ENCODE results near the gene MBLAC2.

MBLAC2 gene

DNA sequence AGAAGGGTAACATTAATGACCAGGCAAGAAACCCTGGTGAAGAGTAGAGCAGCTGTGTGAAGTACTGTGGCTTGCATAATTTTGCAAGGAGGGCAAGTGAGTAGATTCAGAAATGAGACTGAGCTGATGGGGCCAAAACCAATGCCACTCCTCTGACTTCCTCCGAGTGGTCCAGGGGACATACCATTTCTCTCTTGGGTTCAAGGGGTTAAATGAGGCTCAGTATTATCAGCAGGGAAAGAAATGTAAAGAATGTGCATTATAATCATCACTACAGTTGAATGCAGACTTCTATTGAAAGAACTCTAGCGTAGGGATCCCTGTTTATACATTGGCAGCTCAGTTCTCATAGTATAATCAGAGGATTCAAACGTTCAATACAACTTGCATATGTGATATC, 10.0 kb upstream of the MBLAC2 start:
- no peak overlapping the region for H3K4me3 ChIP-seq (ENCODE audit: low read depth, low read length)
- H3K27me3 ChIP-seq (ENCODE audit: control insufficient read depth, insufficient read depth, low read length) = no peaks in the 10 kb centered on the region
- H3K9me3 ChIP-seq (ENCODE audit: control insufficient read depth, insufficient read depth, low read depth, low read length) = no peaks in the 10 kb centered on the region
- peaks cover 42% of the 10 kb centered on the region for H3K36me3 ChIP-seq (ENCODE audit: control insufficient read depth, insufficient read depth, low read length)
- H3K9ac ChIP-seq (ENCODE audit: low read length) = no peak overlapping the region
- H3K4me1 ChIP-seq (ENCODE audit: control insufficient read depth, insufficient read depth, low read length) = peaks cover 8% of the 10 kb centered on the region; the same call in 1 of the 2 replicates
- no peak overlapping the region for H3K27ac ChIP-seq (ENCODE audit: low read depth, low read length)

DNA sequence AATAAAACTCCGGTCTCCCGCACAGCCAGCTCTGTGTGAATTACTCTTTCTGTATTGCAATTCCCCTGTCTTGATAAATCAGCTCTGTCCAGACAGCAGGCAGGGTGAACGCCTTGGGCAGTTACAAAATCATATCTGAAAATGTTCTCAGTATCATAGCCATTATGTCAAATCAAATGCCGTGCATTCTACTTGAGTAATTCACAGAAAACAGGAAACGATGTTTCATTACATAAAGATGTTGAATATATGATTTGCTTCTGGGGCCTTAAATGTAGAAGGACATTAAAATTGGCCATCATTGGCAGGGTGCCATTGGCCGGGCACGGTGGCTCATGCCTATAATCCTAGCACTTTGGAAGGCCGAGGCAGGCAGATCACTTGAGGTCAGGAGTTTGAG, 8.6 kb upstream of the MBLAC2 start:
- Histone ChIP-seq H3K4me3 (ENCODE audit: low read depth, low read length) (no peak overlapping the region), H3K27me3 (ENCODE audit: control insufficient read depth, insufficient read depth, low read length) (no peaks in the 10 kb centered on the region), H3K27ac (ENCODE audit: low read depth, low read length) (no peak overlapping the region), H3K9ac (ENCODE audit: low read length) (no peak overlapping the region), H3K9me3 (ENCODE audit: control insufficient read depth, insufficient read depth, low read depth, low read length) (no peaks in the 10 kb centered on the region), H3K4me1 (ENCODE audit: control insufficient read depth, insufficient read depth, low read length) (peaks cover 8% of the 10 kb centered on the region; the same call in 1 of the 2 replicates), H3K36me3 (ENCODE audit: control insufficient read depth, insufficient read depth, low read length) (peaks cover 38% of the 10 kb centered on the region)

DNA sequence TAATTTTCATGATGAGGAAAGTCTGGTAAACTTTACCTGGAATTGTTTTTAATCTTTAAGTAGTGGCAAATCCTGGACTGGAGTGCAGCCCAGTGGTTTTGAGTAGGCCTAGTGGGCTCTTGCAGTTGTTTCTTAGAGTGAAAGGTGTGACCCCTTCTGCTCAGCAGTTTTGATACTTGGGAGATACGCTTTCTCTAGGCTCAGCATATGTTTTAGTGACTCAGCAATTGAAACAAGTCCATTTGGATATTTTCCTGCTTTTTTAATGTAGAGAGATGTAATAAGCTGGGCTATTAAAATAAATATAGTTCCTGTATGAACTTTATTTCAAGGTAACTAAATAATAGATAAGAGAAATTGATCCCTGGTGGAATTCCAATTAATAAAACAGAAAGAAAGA, 6.1 kb upstream of the MBLAC2 start:
- Histone ChIP-seq H3K9me3 (ENCODE audit: control insufficient read depth, insufficient read depth, low read depth, low read length) (no peaks in the 10 kb centered on the region), H3K4me3 (ENCODE audit: low read depth, low read length) (no peak overlapping the region), H3K36me3 (ENCODE audit: control insufficient read depth, insufficient read depth, low read length) (peaks cover 22% of the 10 kb centered on the region), H3K27me3 (ENCODE audit: control insufficient read depth, insufficient read depth, low read length) (no peaks in the 10 kb centered on the region), H3K27ac (ENCODE audit: low read depth, low read length) (0 out of 2 replicates have a peak overlapping the region, but pooled peaks have one; percentile 24), H3K9ac (ENCODE audit: low read length) (no peak overlapping the region), H3K4me1 (ENCODE audit: control insufficient read depth, insufficient read depth, low read length) (peaks cover 31% of the 10 kb centered on the region)

DNA sequence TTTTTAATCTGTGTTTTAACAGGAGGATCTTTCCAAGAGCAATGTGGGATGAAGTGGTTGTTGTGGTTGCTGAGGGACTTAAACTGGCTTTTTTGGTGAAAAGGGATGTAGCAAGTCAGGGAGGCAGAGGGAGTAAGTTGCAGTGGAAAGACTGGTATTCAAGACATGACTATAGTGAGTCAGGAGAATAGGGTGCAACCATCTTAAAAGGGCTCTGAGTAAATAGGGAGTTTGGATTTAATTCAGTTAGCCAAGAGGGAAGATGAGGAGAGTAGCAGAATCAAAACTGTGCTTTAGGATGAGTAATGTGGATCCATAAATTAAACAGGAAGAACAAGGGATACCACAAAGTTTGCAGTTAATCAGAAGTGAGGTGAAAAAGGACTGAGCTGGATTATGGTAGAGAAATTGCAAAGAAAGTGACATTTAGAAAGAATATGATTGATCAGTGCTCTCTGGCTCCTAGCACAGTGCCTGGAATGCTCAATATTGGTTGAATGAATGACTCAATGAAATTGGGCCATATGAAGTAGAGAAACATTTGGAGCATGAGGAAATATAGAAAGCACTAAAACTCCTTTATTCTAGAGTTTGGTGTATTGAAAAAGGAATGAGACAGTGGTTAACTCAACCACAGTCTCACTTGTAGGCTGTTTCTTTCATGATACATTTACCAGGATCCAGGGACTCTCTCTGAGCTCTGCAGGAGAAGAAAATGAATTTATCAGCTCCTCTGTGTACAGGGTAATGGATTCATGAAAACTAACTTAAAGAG, 5.2 kb upstream of the MBLAC2 start:
- peaks cover 13% of the 10 kb centered on the region; the same call in 1 of the 2 replicates for H3K36me3 ChIP-seq (ENCODE audit: control insufficient read depth, insufficient read depth, low read length)
- no peak overlapping the region for H3K9ac ChIP-seq (ENCODE audit: low read length)
- H3K27ac ChIP-seq (ENCODE audit: low read depth, low read length) = 0 out of 2 replicates have a peak overlapping the region, but pooled peaks have one; percentile 24
- peaks cover 30% of the 10 kb centered on the region for H3K4me1 ChIP-seq (ENCODE audit: control insufficient read depth, insufficient read depth, low read length)
- H3K4me3 ChIP-seq (ENCODE audit: low read depth, low read length) = no peak overlapping the region
- H3K27me3 ChIP-seq (ENCODE audit: control insufficient read depth, insufficient read depth, low read length) = no peaks in the 10 kb centered on the region
- H3K9me3 ChIP-seq (ENCODE audit: control insufficient read depth, insufficient read depth, low read depth, low read length) = no peaks in the 10 kb centered on the region

DNA sequence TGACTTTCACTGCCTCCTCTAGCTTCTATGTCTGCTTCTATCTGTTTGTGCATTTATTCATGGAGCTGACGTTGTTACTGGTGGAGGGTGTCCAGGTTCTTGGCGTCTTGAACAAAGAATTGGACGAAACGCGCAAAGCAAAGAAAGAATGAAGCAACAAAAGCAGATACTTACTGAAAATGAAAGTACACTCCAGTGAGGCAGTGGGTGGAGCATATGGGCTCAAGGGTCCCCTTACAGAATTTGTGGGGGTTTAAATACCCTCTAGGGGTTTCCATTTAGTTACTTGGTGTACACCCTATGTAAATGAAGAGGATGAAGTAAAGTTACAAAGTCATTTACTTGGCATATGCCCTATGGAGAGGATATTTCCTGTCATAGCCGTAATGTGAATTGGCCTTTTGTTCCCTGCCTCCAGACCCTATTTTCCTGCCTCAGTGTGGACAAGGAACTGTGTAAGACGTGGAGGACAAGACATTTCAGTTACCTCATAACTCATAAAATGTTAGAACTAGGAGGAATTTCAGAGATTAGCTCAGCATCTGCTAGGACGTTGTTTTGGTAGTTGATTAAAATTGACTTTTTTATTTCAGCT, 3.1 kb upstream of the MBLAC2 start:
- no peaks in the 10 kb centered on the region for H3K27me3 ChIP-seq (ENCODE audit: control insufficient read depth, insufficient read depth, low read length)
- no peak overlapping the region for H3K27ac ChIP-seq (ENCODE audit: low read depth, low read length)
- peak overlapping the region; percentile 96 for H3K4me3 ChIP-seq (ENCODE audit: low read depth, low read length)
- no peak overlapping the region for H3K9ac ChIP-seq (ENCODE audit: low read length)
- H3K9me3 ChIP-seq (ENCODE audit: control insufficient read depth, insufficient read depth, low read depth, low read length) = no peaks in the 10 kb centered on the region
- H3K36me3 ChIP-seq (ENCODE audit: control insufficient read depth, insufficient read depth, low read length) = peaks cover 2% of the 10 kb centered on the region; the same call in 1 of the 2 replicates
- peaks cover 23% of the 10 kb centered on the region for H3K4me1 ChIP-seq (ENCODE audit: control insufficient read depth, insufficient read depth, low read length)

DNA sequence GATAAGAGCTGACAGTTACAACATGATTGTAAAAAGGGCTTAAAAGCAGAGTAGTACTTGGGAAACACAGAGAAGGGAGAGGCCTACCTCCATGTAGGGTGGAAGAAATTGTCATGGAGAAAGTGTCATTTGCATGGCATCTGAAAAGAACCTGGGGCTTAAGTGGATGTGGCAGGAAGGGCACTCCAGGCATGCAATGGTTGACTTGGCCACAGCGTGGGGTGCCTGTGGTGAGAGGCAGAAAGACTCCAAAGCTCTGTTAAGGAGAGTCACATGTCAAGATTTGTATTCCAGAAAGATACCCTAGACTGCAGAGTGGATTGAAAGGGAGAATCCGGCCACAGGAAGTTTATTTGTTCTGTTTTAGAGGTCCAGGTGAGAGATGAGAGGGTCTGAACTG, 2.5 kb upstream of the MBLAC2 start:
- Histone ChIP-seq H3K27me3 (ENCODE audit: control insufficient read depth, insufficient read depth, low read length) (no peaks in the 10 kb centered on the region), H3K4me1 (ENCODE audit: control insufficient read depth, insufficient read depth, low read length) (peaks cover 23% of the 10 kb centered on the region), H3K9ac (ENCODE audit: low read length) (no peak overlapping the region), H3K36me3 (ENCODE audit: control insufficient read depth, insufficient read depth, low read length) (peaks cover 2% of the 10 kb centered on the region; the same call in 1 of the 2 replicates), H3K9me3 (ENCODE audit: control insufficient read depth, insufficient read depth, low read depth, low read length) (no peaks in the 10 kb centered on the region), H3K27ac (ENCODE audit: low read depth, low read length) (no peak overlapping the region), H3K4me3 (ENCODE audit: low read depth, low read length) (peak overlapping the region; percentile 96)

DNA sequence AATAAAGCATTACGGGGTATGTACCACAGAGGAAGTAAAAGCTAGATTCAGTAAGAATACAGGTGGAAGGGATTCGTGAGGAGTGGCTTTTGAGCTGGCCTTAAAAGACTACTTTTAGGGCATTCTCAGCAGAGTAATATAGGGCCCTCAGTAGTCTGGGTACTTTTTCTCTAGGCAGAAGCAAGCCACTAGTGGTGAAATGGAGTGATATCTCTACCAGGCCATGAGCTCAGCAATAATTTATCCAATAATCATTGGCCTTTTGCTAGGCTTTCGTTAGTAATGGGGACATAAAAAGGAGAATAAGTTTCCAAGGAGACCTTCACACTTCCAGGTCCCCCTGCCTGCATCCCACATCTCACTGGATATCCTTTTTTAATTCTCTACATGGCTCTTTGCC, 1.8 kb upstream of the MBLAC2 start:
- no peak overlapping the region for H3K27ac ChIP-seq (ENCODE audit: low read depth, low read length)
- H3K4me3 ChIP-seq (ENCODE audit: low read depth, low read length) = peak overlapping the region; percentile 96
- no peaks in the 10 kb centered on the region for H3K9me3 ChIP-seq (ENCODE audit: control insufficient read depth, insufficient read depth, low read depth, low read length)
- no peak overlapping the region for H3K9ac ChIP-seq (ENCODE audit: low read length)
- no peaks in the 10 kb centered on the region for H3K27me3 ChIP-seq (ENCODE audit: control insufficient read depth, insufficient read depth, low read length)
- H3K4me1 ChIP-seq (ENCODE audit: control insufficient read depth, insufficient read depth, low read length) = peaks cover 23% of the 10 kb centered on the region
- H3K36me3 ChIP-seq (ENCODE audit: control insufficient read depth, insufficient read depth, low read length) = peaks cover 2% of the 10 kb centered on the region; the same call in 1 of the 2 replicates

DNA sequence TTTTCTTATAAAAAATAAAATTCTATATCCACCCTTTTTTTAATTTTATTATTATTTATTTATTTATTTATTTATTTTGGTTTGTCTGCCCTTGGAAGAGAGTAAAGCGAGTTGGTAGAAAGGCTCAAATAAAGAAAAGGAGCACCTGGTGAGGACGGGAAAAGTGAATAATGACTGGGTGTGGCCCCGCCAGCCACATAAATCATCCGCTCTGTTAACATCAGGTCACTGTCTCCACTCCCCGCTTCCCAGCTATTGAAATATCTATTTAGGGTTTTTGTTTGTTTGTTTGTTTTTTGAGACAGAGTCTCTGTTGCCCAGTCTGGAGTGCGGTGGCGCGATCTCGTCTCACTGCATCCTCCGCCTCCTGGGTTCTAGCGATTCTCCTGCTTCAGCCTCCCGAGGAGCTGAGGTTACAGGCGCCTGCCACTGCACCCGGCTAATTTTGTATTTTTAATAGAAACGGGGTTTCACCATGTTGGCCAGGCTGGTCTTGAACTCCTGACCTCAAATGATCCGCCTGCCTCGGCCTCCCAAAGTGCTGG, 937 bp upstream of the MBLAC2 start:
- peak overlapping the region; percentile 23 for H3K9ac ChIP-seq (ENCODE audit: low read length)
- H3K27ac ChIP-seq (ENCODE audit: low read depth, low read length) = no peak overlapping the region
- peak overlapping the region; percentile 96 for H3K4me3 ChIP-seq (ENCODE audit: low read depth, low read length)
- 0 out of 2 replicates have a peak, but pooled peaks cover 2% of the 10 kb centered on the region for H3K36me3 ChIP-seq (ENCODE audit: control insufficient read depth, insufficient read depth, low read length)
- no peaks in the 10 kb centered on the region for H3K27me3 ChIP-seq (ENCODE audit: control insufficient read depth, insufficient read depth, low read length)
- no peaks in the 10 kb centered on the region for H3K9me3 ChIP-seq (ENCODE audit: control insufficient read depth, insufficient read depth, low read depth, low read length)
- H3K4me1 ChIP-seq (ENCODE audit: control insufficient read depth, insufficient read depth, low read length) = peaks cover 23% of the 10 kb centered on the region

DNA sequence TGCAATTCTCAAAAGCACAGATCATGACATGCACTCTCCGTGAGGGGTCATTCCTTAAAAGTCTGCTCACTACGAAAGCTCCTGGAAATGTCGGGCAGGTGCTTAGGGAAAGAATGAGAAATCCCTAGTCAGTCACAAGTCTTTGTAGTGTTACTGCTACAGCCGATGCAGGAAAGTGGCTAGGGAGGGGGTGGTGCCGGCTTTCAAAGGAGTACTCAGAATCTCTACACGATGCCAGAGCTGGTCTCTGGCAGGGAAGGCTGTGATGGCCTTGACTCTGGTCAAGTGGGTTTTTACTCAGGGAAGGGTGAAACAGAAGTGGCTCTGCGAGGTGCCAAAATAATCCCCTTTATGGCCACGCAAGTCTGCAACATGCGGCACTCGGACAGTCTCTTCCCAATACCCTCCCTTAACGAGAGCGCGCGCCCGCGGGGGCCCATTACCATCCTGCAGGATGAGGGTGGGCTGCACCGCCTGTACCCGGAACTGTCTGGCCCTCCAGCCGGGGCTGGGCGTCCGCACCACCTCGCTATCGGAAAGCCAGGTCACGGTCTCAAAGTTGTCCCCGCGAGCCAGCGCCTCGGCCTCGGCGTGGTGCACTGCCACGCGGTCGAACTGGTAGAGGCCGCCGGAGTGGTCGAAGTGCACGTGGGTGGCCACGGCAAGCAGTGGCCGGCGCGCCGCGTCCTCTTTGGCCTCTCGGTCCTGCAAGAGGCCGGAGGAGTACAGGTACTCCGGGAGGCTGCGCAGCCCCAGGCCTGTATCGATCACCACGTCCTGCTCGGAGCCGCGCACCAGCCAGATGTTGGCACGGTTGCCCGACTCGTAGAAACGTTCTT, 956 bp downstream of the MBLAC2 start:
- H3K27ac ChIP-seq (ENCODE audit: low read depth, low read length) = peak overlapping the region; percentile 15; the same call in 1 of the 2 replicates
- no peaks in the 10 kb centered on the region for H3K9me3 ChIP-seq (ENCODE audit: control insufficient read depth, insufficient read depth, low read depth, low read length)

DNA sequence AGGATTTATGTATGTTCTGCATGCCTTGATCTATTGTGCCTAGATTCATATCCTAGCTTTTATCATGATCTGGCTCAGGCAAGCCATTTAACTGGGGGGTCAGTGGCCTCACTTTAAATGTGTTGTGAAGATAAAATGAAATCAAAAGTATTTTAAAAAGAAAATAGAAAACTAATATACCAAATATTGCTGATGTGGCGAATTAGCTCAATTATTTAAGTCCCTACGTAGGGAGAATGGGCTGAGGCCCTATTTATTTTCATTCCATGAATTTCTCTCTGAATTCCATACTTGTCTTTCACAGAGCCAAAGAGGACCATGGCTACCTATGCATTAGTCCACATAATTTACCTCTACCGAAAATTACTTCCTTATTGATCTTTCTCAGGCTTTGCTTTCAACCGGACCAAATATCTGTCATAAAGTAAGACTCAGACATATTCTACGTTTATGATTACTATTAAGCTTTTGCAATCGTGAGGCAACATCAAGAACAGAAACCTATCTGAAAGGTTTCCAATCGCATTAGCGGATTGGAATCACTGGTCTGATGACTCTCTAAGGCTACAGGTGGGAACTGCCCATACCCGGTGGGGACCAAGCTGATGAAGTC, 1.7 kb downstream of the MBLAC2 start:
- H3K27me3 ChIP-seq (ENCODE audit: control insufficient read depth, insufficient read depth, low read length) = no peaks in the 10 kb centered on the region
- H3K36me3 ChIP-seq (ENCODE audit: control insufficient read depth, insufficient read depth, low read length) = no peaks in the 10 kb centered on the region
- peaks cover 20% of the 10 kb centered on the region for H3K4me1 ChIP-seq (ENCODE audit: control insufficient read depth, insufficient read depth, low read length)
- H3K27ac ChIP-seq (ENCODE audit: low read depth, low read length) = no peak overlapping the region
- peak overlapping the region; percentile 85 for H3K9ac ChIP-seq (ENCODE audit: low read length)
- peak overlapping the region; percentile 96 for H3K4me3 ChIP-seq (ENCODE audit: low read depth, low read length)
- H3K9me3 ChIP-seq (ENCODE audit: control insufficient read depth, insufficient read depth, low read depth, low read length) = no peaks in the 10 kb centered on the region

More for the DNA sequence above, 956 bp downstream of the MBLAC2 start:
- no peaks in the 10 kb centered on the region for H3K27me3 ChIP-seq (ENCODE audit: control insufficient read depth, insufficient read depth, low read length)
- H3K36me3 ChIP-seq (ENCODE audit: control insufficient read depth, insufficient read depth, low read length) = no peaks in the 10 kb centered on the region
- H3K4me3 ChIP-seq (ENCODE audit: low read depth, low read length) = peak overlapping the region; percentile 96
- H3K4me1 ChIP-seq (ENCODE audit: control insufficient read depth, insufficient read depth, low read length) = peaks cover 23% of the 10 kb centered on the region
- peak overlapping the region; percentile 85 for H3K9ac ChIP-seq (ENCODE audit: low read length)

All from HUES6 (cell line).